Activated naive CD4-positive, alpha-beta T cell treated with anti-CD3 and anti-CD28 coated beads, Interleukin-2, amount 10 ng/mL, durations not matched to agents 5 hours and 36 hours (primary cell): ENCODE measurements around the gene SPANXD. TPM values are rescaled to one million over a fixed set of nuclear protein-coding genes. Genes with fewer than 3 reads are reported as not detected.

Experiments
- total RNA-seq, 2 experiments: library from RNA; stranded (reverse); gene quantifications; one replicate each; pipeline ENCODE4 v1.2.3, GENCODE V29; 2021

Gene SPANXD
- not detected for total RNA-seq

GRCh38 chrX:141698639-141699038 lies at the start of gene SPANXD:
TSS of gene SPANXD (minus strand) at chrX:141698739. CDS start at chrX:141698405, 334 bp downstream.

Other genes starting within 250 kb of the SPANXD start
- gene SPANXA1, start 114.0 kb downstream of the SPANXD start, total RNA-seq = not detected
- not detected for gene SPANXA2, start 109.0 kb downstream of the SPANXD start, total RNA-seq
- not detected for gene MAGEC3, start 139.6 kb upstream of the SPANXD start, total RNA-seq
- gene MAGEC1, start 205.2 kb upstream of the SPANXD start, total RNA-seq = not detected